ENCODE results near the gene SLTM.
"Not testable (repeated sequence)": the region's sequence is repeated elsewhere in the genome, so short reads cannot be mapped to it uniquely, and the experiment has no call there.

Gene SLTM

GRCh38 chr15:58839485-58839884 lies 94.0 kb downstream of the SLTM start:
- H3K9ac ChIP-seq (ENCODE audit: insufficient read length), result no peak overlapping the region
- no peak overlapping the region for H3K4me3 ChIP-seq
- H3K27ac ChIP-seq, result no peak overlapping the region
- no peak for DNase-seq (ENCODE audit: low read depth, low spot score)
- TF ChIP-seq FOXP2 (optimal IDR thresholded peaks at IDR 0.05; ENCODE audit: control extremely low read depth, extremely low read length, insufficient read depth) (no peak), POLR2AphosphoS5 (IDR thresholded peaks at IDR 0.05; ENCODE audit: borderline replicate concordance, low read depth, low read length) (no peak), EZH2 (IDR thresholded peaks at IDR 0.05) (no peak)
- no peaks in the 10 kb centered on the region for H3K9me3 ChIP-seq (ENCODE audit: low read depth, low read length)
- H3K36me3 ChIP-seq (ENCODE audit: insufficient read depth, low read length), result no peaks in the 10 kb centered on the region

GRCh38 chr15:58833681-58834426 lies 99.6 kb downstream of the SLTM start:
- H3K4me3 ChIP-seq; H3K36me3 ChIP-seq (ENCODE audit: insufficient read depth, low read length); H3K27ac ChIP-seq; H3K9me3 ChIP-seq (ENCODE audit: low read depth, low read length); DNase-seq (ENCODE audit: low read depth, low spot score); H3K9ac ChIP-seq (ENCODE audit: insufficient read length): not testable (repeated sequence)

GRCh38 chr15:58830556-58830955 lies 102.9 kb downstream of the SLTM start:
- DNase-seq (ENCODE audit: low read depth, low spot score), result no peak
- Histone ChIP-seq H3K27ac (no peak overlapping the region), H3K9me3 (ENCODE audit: low read depth, low read length) (no peaks in the 10 kb centered on the region), H3K9ac (ENCODE audit: insufficient read length) (no peak overlapping the region), H3K36me3 (ENCODE audit: insufficient read depth, low read length) (no peaks in the 10 kb centered on the region), H3K4me3 (no peak overlapping the region)
- no peak for TF ChIP-seq POLR2AphosphoS5 (IDR thresholded peaks at IDR 0.05; ENCODE audit: borderline replicate concordance, low read depth, low read length)
- TF ChIP-seq EZH2 (IDR thresholded peaks at IDR 0.05), result no peak
- TF ChIP-seq FOXP2 (optimal IDR thresholded peaks at IDR 0.05; ENCODE audit: control extremely low read depth, extremely low read length, insufficient read depth), result no peak
